GM23248 (cell line): Measurements from ENCODE around the gene RCAN1.

ENCODE experiments used
- EZH2 ChIP-seq: fragments of 200-600 bp; sonication (generic); IDR thresholded peaks from 2 replicates; pipeline ENCODE4 v1.6.1; 2018; ENCODE audit warnings: antibody characterized with exemption, mild to moderate bottlenecking; ENCODE audit not compliant: insufficient read depth, poor library complexity, severe bottlenecking
- EZH2phosphoT487 ChIP-seq: fragments of 200-600 bp; sonication (generic); IDR thresholded peaks from 2 replicates; pipeline ENCODE4 v1.6.1; 2018; ENCODE audit warnings: antibody characterized with exemption, moderate library complexity, mild to moderate bottlenecking, low read depth; ENCODE audit not compliant: insufficient read depth

DNA sequence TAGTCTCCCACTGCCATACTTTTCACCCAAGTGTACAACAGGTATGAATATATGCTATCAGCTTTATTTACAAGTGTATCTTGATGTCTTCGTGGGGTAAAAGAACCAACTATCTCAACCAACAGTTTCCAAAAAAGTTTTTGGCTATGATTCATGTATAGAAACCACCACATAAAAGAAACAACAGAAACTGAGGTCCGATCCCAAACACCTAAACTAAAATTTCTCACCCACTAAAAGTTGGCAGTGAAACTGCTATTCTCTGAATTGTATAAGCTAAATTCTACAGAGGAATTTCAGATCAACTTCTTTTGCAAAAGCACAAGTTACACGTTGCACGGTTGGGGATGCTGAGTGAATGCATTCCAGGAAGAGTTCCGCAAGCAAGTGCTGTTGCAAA lies 97.9 kb downstream of the RCAN1 start:
- no peak for TF ChIP-seq EZH2
- no peak for TF ChIP-seq EZH2phosphoT487
